Measurements from ENCODE around the gene SPATA31C1.

DNA sequence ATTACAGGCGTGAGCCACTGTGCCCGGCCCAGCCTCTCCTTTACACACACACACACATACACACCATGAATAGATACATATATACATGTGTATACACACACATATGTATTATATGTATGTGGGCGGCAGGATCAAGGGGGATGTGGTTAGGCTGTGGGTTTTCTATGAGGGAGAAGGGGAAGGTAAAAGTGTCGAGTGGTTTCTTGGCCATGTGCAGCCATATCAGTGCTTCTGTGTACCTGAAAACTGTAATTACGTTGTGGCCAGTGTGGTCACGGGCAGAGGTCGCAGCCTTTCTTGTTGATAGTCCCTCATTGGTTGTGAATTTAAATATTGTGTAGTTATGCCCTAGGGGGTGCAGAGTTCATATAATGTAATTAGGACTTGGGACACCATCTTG lies 40.1 kb downstream of the SPATA31C1 start:
- TF ChIP-seq POLR2A (IDR thresholded peaks at IDR 0.05; ENCODE audit: borderline replicate concordance, extremely low read depth, insufficient read depth, insufficient read length) (no peak), TCF7L2 (IDR thresholded peaks at IDR 0.05; ENCODE audit: borderline replicate concordance, extremely low read depth, insufficient read depth, insufficient read length) (no peak), YY1 (IDR thresholded peaks at IDR 0.05; ENCODE audit: extremely low read depth, insufficient replicate concordance, low read depth, low read length) (no peak), SP1 (IDR thresholded peaks at IDR 0.05; ENCODE audit: low read depth) (no peak), POLR2AphosphoS5 (IDR thresholded peaks at IDR 0.05; ENCODE audit: low read depth, low read length) (no peak), ELF1 (IDR thresholded peaks at IDR 0.05; ENCODE audit: borderline replicate concordance, low read depth) (no peak), EZH2 (IDR thresholded peaks at IDR 0.05) (no peak), ZFX (IDR thresholded peaks at IDR 0.05) (no peak), CEBPB (IDR thresholded peaks at IDR 0.05; ENCODE audit: low read depth) (no peak), REST (IDR thresholded peaks at IDR 0.05; ENCODE audit: low read depth) (no peak)
- TF ChIP-seq, protein P1, sequence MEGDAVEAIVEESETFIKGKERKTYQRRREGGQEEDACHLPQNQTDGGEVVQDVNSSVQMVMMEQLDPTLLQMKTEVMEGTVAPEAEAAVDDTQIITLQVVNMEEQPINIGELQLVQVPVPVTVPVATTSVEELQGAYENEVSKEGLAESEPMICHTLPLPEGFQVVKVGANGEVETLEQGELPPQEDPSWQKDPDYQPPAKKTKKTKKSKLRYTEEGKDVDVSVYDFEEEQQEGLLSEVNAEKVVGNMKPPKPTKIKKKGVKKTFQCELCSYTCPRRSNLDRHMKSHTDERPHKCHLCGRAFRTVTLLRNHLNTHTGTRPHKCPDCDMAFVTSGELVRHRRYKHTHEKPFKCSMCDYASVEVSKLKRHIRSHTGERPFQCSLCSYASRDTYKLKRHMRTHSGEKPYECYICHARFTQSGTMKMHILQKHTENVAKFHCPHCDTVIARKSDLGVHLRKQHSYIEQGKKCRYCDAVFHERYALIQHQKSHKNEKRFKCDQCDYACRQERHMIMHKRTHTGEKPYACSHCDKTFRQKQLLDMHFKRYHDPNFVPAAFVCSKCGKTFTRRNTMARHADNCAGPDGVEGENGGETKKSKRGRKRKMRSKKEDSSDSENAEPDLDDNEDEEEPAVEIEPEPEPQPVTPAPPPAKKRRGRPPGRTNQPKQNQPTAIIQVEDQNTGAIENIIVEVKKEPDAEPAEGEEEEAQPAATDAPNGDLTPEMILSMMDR (IDR thresholded peaks at IDR 0.05 in 2 of 3, conservative IDR thresholded peaks at IDR 0.05 in 1 of 3; ENCODE audit: borderline replicate concordance in 1 of 3, insufficient read depth in 1 of 3, low read depth in 2 of 3, low read length in 2 of 3) = no peak
- TF ChIP-seq, protein P2, sequence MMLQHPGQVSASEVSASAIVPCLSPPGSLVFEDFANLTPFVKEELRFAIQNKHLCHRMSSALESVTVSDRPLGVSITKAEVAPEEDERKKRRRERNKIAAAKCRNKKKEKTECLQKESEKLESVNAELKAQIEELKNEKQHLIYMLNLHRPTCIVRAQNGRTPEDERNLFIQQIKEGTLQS (IDR thresholded peaks at IDR 0.05) = no peak

Data from HCT116 (cell line).